ENCODE measurements around the gene PHF19.

Gene PHF19

GRCh38 chr9:120913647-120914264 lies 36.8 kb upstream of the PHF19 start:
- DNase-seq: peak; percentile 53

GRCh38 chr9:120912958-120913646 lies 36.1 kb upstream of the PHF19 start:
- DNase-seq: no peak

GRCh38 chr9:120911295-120911837 lies 34.4 kb upstream of the PHF19 start:
- no peak for DNase-seq

- DNase-seq: peak; percentile 30
Measured at GRCh38 chr9:120910643-120911042, 33.7 kb upstream of the PHF19 start.

GRCh38 chr9:120909904-120910303 lies 32.9 kb upstream of the PHF19 start:
- peak; percentile 64 for DNase-seq

- DNase-seq: peak; percentile 35
Measured at GRCh38 chr9:120905315-120906164, 28.6 kb upstream of the PHF19 start.

- peak; percentile 20 for DNase-seq
Measured at GRCh38 chr9:120904978-120905301, 28.0 kb upstream of the PHF19 start.

GRCh38 chr9:120904061-120904977 lies 27.3 kb upstream of the PHF19 start:
- DNase-seq: no peak

GRCh38 chr9:120902569-120903535 lies 25.9 kb upstream of the PHF19 start:
- no peak for DNase-seq

GRCh38 chr9:120901755-120902568 lies 25.0 kb upstream of the PHF19 start:
- no peak for DNase-seq

GRCh38 chr9:120900824-120901223 lies 23.8 kb upstream of the PHF19 start:
- no peak for DNase-seq

GRCh38 chr9:120899490-120900068 lies 22.6 kb upstream of the PHF19 start:
- DNase-seq: no peak

GRCh38 chr9:120898396-120898795 lies 21.4 kb upstream of the PHF19 start:
- no peak for DNase-seq

GRCh38 chr9:120895951-120896350 lies 19.0 kb upstream of the PHF19 start:
- DNase-seq: no peak

GRCh38 chr9:120894321-120895148 lies 17.5 kb upstream of the PHF19 start:
- no peak for DNase-seq

- DNase-seq: no peak
Measured at GRCh38 chr9:120893611-120894307, 16.8 kb upstream of the PHF19 start.

GRCh38 chr9:120892748-120893610 lies 16.0 kb upstream of the PHF19 start:
- peak; percentile 72 for DNase-seq

Measured in stimulated activated CD4-positive, alpha-beta T cell treated with anti-CD3 and anti-CD28 coated beads, Interleukin-15, amount 100 ng/mL, for 24 hours (primary cell).